Measurements from ENCODE around the gene NCKAP5. TPM values are rescaled to one million over a fixed set of nuclear protein-coding genes. Genes with fewer than 3 reads are reported as not detected.
"Not testable (repeated sequence)": the region's sequence is repeated elsewhere in the genome, so short reads cannot be mapped to it uniquely, and the experiment has no call there.

The NCKAP5 gene
- total RNA-seq, 1 donor from 2014 or later, result 0.55 TPM

DNA sequence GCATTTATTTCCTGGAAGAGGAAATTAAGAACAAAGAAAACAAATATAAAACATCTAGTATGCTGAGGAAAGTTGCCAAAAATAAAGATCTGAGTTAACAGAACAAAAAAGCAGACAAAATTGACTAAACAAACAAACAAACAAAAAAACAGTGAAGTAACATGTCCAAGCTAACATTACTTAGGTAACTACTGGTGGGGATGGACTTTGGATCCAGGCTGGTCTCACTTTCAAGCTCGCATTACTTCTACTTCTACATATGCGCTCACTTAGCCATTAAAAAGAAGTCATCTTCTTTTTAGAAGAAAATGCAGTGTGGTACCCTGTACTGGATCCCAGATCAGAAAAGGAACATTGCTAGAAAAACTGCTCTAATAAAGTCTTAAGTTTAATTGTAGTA, 358.9 kb downstream of the NCKAP5 start:
- no peak for DNase-seq (ENCODE audit: low read depth)

GRCh38 chr2:133206666-133207065, 361.6 kb downstream of the NCKAP5 start:
- DNase-seq (ENCODE audit: low read depth), result not testable (repeated sequence)

DNA sequence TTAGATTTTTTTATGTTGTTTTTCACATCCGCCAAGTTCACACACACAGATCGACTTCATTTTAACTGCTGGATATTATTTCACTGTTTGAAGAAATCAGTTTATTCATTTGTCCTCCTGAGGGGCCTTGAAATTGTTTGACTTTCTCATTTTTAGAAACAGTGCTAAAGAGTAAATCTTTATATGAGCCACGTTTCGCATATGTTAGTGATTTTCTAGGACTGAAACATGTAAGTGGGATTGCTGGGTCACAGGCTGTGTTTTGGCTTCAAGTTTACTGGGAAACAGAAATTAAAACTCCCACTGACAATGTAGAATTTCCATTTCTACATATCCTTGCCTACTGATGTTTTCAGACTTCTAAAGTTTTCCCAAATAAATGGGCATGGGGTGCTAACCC, 363.8 kb downstream of the NCKAP5 start:
- no peak for DNase-seq (ENCODE audit: low read depth)

DNA sequence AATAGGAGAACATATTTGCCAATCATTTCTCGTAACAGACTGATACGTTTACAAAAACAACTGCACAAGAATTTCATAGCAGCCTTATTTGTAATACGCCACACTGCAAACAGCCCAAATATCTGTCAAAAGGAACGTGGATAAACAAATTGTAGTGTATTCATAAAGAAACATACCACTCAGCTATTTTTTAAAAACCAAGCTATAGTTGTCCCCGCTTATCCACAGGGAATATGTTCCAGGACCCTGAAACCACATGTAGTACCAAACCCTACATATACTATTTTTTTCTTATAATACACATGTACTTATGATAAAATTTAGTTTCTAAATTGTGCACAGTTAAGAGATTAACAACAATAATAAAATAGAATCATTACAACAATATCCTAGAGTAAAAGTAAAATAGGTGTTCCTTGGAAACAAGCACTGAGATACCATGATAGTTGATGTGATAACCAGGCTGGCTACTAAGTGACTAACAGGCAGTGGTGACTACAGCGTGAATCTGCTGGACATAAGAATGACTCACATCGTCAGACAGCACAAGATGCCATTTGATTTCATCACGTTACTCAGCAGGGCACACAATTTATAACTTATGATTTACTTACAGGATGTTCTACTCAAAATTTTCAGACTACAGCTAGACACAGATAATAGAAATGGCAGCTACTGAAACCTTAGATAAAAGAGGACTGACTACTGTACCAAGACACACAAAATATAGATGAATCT, 367.4 kb downstream of the NCKAP5 start:
- DNase-seq (ENCODE audit: low read depth), result peak; percentile 96

DNA sequence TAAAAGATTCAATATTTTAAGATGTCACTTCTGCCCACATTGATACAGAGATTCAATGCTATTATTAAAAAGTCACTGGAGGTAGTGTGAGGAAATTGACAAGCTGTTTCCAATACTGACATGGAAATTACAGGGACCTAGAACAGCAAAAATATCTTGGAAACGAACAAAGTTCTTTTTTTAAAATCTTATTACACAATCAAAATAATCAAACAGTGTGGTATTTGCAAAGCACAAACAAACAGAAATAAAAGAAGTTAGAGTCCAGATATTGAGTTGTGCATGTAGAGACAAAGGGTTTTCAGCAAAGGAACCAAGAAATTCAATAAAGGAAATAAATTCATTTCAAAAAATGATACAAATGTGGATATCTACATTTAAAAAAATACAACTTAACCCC, 369.6 kb downstream of the NCKAP5 start:
- DNase-seq (ENCODE audit: low read depth), result no peak

DNA sequence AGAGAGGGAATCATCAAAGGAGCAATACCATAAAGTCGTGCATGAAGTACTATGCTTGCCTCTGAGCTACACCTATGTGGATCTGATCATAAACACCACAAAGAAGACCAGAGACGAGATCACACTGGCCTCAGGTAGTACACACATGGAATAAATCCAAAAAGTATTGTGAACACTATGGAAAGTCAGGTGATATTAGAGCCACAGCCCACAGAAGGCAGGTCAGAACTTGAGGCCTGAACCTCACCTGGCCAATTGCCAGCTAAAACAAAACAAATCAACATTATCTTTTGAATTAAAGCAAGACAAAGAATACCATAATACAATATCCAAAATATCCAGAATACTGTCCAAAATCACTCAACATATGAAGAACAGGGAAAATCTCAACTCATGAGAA, 371.1 kb downstream of the NCKAP5 start:
- DNase-seq (ENCODE audit: low read depth), result no peak

- peak; percentile 60 for DNase-seq (ENCODE audit: low read depth)
Measured at GRCh38 chr2:133194777-133195335, 373.4 kb downstream of the NCKAP5 start.

GRCh38 chr2:133194362-133194655, 374.0 kb downstream of the NCKAP5 start:
- DNase-seq (ENCODE audit: low read depth), result no peak

DNA sequence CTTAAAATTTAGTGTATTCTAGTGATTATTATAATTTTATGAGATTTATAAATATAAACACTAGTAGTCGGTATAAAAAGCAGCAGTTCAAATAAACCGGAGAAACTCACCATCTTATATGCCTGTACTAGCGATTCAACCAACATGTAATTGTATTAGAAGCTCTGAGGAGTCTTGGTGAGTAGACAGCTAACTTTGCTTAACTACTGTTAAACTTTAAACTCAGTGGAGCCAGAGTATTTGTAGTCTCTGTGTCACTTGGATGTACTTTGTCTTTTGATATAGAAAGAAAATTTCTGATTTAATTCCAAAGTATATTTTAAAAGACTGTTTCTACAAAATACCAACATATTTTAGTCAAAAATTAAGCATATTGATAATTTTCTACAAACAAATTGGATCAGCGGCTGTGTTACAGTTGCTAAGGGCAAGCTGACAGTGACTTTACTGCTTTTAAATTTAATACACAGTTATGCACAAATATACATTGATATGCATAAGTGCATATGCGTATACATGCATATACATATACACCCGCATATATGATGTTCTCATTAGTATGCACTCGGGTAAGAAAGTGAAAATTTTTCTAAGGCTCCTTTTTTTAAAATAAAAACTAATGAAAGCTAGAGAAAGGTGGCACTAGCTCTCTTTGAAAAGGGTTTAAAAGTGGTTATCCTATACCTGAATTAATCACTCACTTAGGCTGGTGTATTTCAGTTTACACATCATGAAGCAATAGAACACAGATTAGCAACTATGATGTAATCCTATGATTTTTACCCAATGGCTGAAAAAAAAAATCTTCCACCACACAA, 374.5 kb downstream of the NCKAP5 start:
- peak; percentile 72 for DNase-seq (ENCODE audit: low read depth)

GRCh38 chr2:133192028-133192427, 376.2 kb downstream of the NCKAP5 start:
- no peak for DNase-seq (ENCODE audit: low read depth)

GRCh38 chr2:133177196-133177595, 391.1 kb downstream of the NCKAP5 start:
- DNase-seq (ENCODE audit: low read depth), result peak; percentile 59

GRCh38 chr2:133175926-133176325, 392.3 kb downstream of the NCKAP5 start:
- DNase-seq (ENCODE audit: low read depth), result no peak

DNA sequence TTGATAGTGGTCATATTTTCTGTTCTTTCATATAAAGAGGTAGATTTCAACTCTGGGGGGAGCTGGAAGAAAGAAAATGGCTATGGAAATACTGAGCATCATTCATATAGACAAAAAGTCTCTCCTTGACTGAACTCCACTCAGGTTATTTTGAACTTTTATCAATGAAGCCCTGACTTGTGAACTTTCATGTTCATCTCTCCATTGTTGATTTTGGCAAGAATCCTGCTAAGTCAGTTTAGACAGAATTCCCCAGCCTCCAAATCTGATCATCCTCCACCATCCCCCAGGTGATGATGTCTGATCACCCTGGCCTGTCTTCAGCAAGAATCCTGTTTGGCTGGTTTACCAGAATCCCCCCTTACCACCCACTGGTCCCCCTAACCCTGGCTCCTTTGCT, 395.0 kb downstream of the NCKAP5 start:
- DNase-seq (ENCODE audit: low read depth), result no peak

- DNase-seq (ENCODE audit: low read depth), result peak; percentile 66
Measured at GRCh38 chr2:133171393-133172004, 396.8 kb downstream of the NCKAP5 start.

GRCh38 chr2:133169274-133169912, 398.9 kb downstream of the NCKAP5 start:
- no peak for DNase-seq (ENCODE audit: low read depth)

DNA sequence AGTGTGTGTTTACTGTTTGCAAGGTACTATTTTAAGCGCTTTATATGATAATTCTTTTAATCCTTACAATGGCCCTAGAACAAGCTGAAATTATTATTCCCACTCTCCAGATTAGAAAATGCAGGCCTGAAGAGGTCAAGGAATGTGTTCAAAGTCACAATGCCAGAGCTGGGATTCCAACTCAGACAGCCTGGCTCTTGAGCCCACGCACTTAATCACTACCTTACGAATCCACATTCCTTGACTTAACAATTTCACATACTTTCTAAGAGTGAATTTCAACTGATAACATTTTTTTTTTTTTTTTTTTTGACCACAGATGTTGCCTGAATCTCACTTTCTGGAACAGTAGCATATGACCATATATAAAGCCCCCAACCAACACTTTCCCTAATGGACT, 400.3 kb downstream of the NCKAP5 start:
- DNase-seq (ENCODE audit: low read depth), result no peak

GRCh38 chr2:133167223-133167622, 401.0 kb downstream of the NCKAP5 start:
- DNase-seq (ENCODE audit: low read depth), result no peak

GRCh38 chr2:133166031-133166430, 402.2 kb downstream of the NCKAP5 start:
- DNase-seq (ENCODE audit: low read depth), result no peak

DNA sequence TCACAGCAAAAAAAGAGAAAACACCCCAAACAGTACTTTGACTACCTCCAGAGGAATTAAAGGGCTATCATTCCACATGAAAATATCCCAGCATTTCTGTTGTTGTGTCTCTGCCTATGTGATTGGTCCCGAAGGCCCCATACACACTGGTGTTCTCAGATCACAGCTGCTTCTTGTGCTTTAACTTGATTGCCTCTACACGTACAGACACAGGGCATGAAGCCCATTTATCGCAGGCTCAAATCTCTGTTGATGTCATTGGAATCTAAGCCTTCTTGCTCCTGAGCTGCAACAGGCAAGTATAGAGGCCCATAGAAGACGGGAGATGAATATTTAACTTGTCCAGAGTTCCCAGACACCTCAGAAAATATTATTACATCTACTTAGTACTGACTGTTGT, 405.2 kb downstream of the NCKAP5 start:
- DNase-seq (ENCODE audit: low read depth), result no peak

- DNase-seq (ENCODE audit: low read depth), result no peak
Measured at GRCh38 chr2:133158442-133158841, 409.8 kb downstream of the NCKAP5 start.

DNA sequence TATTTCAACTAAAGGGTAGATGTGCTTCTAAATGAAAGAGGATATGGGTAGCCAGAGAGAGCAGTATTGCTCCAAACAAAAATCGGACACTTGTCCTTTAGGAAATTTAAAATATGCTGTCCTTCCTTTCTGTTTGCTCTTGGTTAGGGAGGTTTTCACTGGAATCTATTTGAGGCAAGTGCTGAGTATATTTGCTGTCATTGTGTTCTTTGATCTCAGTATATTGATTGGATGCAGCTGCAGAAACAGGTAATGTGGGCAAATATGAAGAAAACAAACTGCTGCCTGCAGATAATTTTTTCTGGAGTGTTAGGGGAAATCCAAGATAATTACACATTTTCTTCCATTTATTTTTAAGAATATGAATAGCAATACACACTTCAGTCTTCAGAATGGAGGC, 410.2 kb downstream of the NCKAP5 start:
- no peak for DNase-seq (ENCODE audit: low read depth)

DNA sequence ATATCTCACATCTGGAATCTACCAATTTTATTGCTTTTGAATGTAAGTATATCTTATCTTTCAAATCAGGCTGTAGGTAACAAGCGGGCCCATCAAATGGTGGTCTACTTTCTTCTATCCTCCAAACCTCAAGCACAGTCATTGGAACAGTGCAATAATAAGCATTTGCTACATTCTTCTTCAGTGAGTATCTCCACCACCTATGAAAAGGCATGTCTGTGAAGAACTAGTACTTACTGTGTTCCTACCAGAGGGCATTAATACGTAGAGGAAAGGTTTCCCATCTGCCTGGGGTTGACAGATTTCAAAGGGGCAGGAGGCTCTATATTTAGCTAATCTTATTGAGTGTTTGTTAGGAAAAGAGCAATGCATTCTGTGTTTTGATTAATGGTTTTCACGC, 411.1 kb downstream of the NCKAP5 start:
- DNase-seq (ENCODE audit: low read depth), result no peak
